Tibial nerve (tissue), 4 donors: ENCODE data around the gene CDKN2B.

Experiments used
- EP300 ChIP-seq, 2 donors: sonication (generic); formaldehyde crosslinking; IDR thresholded peaks; one replicate each; pipeline ENCODE4 v1.6.1; 2017; ENCODE audit warnings: antibody characterized with exemption in 2 of 2, mild to moderate bottlenecking in 1 of 2
- POLR2A ChIP-seq, 2 donors: fragments of 450-650 bp; IDR thresholded peaks; one replicate each; pipeline ENCODE4 v1.6.1; 2017; ENCODE audit warnings: antibody characterized with exemption in 2 of 2, mild to moderate bottlenecking in 2 of 2, moderate library complexity in 2 of 2
- TF ChIP-seq, protein P1 (sequence below), 5 experiments: fragments of 200-600 bp in 3 of 5; fragments of 450-650 bp in 2 of 5; sonication (generic) in 3 of 5; IDR thresholded peaks; one replicate each; pipeline ENCODE4 v1.5.1; 2016 to 2019; ENCODE audit warnings: antibody characterized with exemption in 5 of 5, mild to moderate bottlenecking in 3 of 5, moderate library complexity in 2 of 5

DNA sequence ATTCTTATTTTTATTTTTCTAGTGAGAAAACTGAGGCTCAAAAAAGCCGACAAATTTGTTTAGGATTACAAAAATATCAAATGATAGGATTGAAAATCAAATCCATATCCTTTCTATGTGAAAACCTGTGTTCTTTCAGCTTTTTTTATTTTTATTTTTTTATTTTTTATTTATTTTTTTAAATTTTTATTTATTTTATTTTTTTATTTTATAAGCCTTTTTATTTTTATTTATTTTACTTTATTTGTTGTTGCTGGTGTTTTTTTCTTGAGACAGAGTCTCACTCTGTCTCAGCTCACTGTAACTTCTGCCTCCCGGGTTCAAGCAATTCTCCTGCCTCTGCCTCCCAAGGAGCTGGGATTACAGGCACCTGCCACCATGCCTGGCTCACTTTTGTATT is 45.4 kb upstream of the CDKN2B start:
- TF ChIP-seq POLR2A (IDR thresholded peaks at IDR 0.05), result no peak
- TF ChIP-seq, protein P1, sequence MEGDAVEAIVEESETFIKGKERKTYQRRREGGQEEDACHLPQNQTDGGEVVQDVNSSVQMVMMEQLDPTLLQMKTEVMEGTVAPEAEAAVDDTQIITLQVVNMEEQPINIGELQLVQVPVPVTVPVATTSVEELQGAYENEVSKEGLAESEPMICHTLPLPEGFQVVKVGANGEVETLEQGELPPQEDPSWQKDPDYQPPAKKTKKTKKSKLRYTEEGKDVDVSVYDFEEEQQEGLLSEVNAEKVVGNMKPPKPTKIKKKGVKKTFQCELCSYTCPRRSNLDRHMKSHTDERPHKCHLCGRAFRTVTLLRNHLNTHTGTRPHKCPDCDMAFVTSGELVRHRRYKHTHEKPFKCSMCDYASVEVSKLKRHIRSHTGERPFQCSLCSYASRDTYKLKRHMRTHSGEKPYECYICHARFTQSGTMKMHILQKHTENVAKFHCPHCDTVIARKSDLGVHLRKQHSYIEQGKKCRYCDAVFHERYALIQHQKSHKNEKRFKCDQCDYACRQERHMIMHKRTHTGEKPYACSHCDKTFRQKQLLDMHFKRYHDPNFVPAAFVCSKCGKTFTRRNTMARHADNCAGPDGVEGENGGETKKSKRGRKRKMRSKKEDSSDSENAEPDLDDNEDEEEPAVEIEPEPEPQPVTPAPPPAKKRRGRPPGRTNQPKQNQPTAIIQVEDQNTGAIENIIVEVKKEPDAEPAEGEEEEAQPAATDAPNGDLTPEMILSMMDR (IDR thresholded peaks at IDR 0.05), result no peak
- no peak for TF ChIP-seq EP300 (IDR thresholded peaks at IDR 0.05)
